GM23338 (cell line): Measurements from ENCODE around the gene RNF223. TPM values are rescaled to one million over a fixed set of nuclear protein-coding genes. Genes with fewer than 3 reads are reported as not detected.
A peak's percentile ranks its signal among the peaks of the same experiment; 100 is the strongest.

Experiments used
- ATAC-seq: fragments of 200-7000 bp; cut with Tn5 transposase; 3 replicates; pipeline ENCODE4 v1.9.1; 2020
- DNase-seq: peaks from one replicate; pipeline ENCODE4 v3.0.0-alpha.2; 2015; ENCODE audit warnings: low spot score
- H2AFZ ChIP-seq: fragments of 200-600 bp; sonication (generic); 2 replicates; pipeline ENCODE4 v1.8.0; 2016; ENCODE audit warnings: antibody characterized with exemption, mild to moderate bottlenecking, moderate library complexity
- H3F3A ChIP-seq: fragments of 200-600 bp; sonication (generic); replicated peaks from 2 replicates; pipeline ENCODE4 v1.8.0; 2017; ENCODE audit warnings: antibody characterized with exemption, mixed run types, low read depth
- H3K27ac ChIP-seq: fragments of 200-600 bp; sonication (generic); 2 replicates; pipeline ENCODE4 v1.6.1; 2016; ENCODE audit warnings: low read depth
- H3K27me3 ChIP-seq: fragments of 200-600 bp; sonication (generic); 2 replicates; pipeline ENCODE4 v1.8.0; 2016; ENCODE audit warnings: mild to moderate bottlenecking, mixed run types, moderate library complexity; ENCODE audit not compliant: insufficient read depth
- H3K36me3 ChIP-seq: fragments of 200-600 bp; sonication (generic); 2 replicates; pipeline ENCODE4 v1.8.0; 2016; ENCODE audit warnings: mild to moderate bottlenecking; ENCODE audit not compliant: insufficient read depth
- H3K4me1 ChIP-seq: fragments of 200-600 bp; sonication (generic); 2 replicates; pipeline ENCODE4 v1.8.0; 2016; ENCODE audit warnings: mild to moderate bottlenecking, moderate library complexity; ENCODE audit not compliant: insufficient read depth
- H3K4me2 ChIP-seq: fragments of 200-600 bp; sonication (generic); 2 replicates; pipeline ENCODE4 v1.7.1; 2017; ENCODE audit warnings: mixed run types
- H3K4me3 ChIP-seq: fragments of 200-600 bp; sonication (generic); 2 replicates; pipeline ENCODE4 v1.6.1; 2016; ENCODE audit warnings: mixed run types
- H3K79me2 ChIP-seq: fragments of 200-600 bp; sonication (generic); replicated peaks from 2 replicates; pipeline ENCODE4 v1.8.0; 2017; ENCODE audit warnings: mild to moderate bottlenecking; ENCODE audit not compliant: insufficient read depth
- H3K9me2 ChIP-seq: fragments of 200-600 bp; sonication (generic); 2 replicates; pipeline ENCODE4 v1.8.0; 2017; ENCODE audit not compliant: insufficient read depth
- H4K20me1 ChIP-seq: fragments of 200-600 bp; sonication (generic); replicated peaks from 2 replicates; pipeline ENCODE4 v1.8.0; 2017; ENCODE audit warnings: mild to moderate bottlenecking; ENCODE audit not compliant: insufficient read depth
- H3K27ac Mint-ChIP-seq: 2 replicates; pipeline ENCODE4 v1.8.0; 2020; ENCODE audit warnings: inconsistent platforms, mild to moderate bottlenecking, moderate library complexity, mixed read lengths
- H3K27me3 Mint-ChIP-seq: 3 replicates; pipeline ENCODE4 v1.8.0; 2022; ENCODE audit warnings: low read depth, mild to moderate bottlenecking, moderate library complexity, mixed read lengths, inconsistent platforms; ENCODE audit not compliant: insufficient read depth, poor library complexity
- H3K36me3 Mint-ChIP-seq: 3 replicates; pipeline ENCODE4 v1.8.0; 2021; ENCODE audit warnings: low read depth, mild to moderate bottlenecking, inconsistent platforms, moderate library complexity, mixed read lengths
- H3K4me1 Mint-ChIP-seq: 3 replicates; pipeline ENCODE4 v1.8.0; 2020; ENCODE audit warnings: mild to moderate bottlenecking, inconsistent platforms, mixed read lengths
- H3K4me3 Mint-ChIP-seq: 3 replicates; pipeline ENCODE4 v1.8.0; 2021; ENCODE audit warnings: moderate library complexity, mild to moderate bottlenecking, inconsistent platforms, mixed read lengths
- H3K9me3 Mint-ChIP-seq: 3 replicates; pipeline ENCODE4 v1.8.0; 2020; ENCODE audit warnings: moderate library complexity, mild to moderate bottlenecking, inconsistent platforms, mixed read lengths
- CREB1 ChIP-seq: fragments of 250-450 bp; sonication (Bioruptor Pico); IDR thresholded peaks from 2 replicates; pipeline ENCODE4 v1.5.0; 2020; ENCODE audit warnings: low read depth, mild to moderate bottlenecking, moderate library complexity
- EZH2 ChIP-seq: fragments of 200-600 bp; sonication (generic); IDR thresholded peaks from one replicate; pipeline ENCODE4 v1.8.0; 2017; ENCODE audit warnings: antibody characterized with exemption, mild to moderate bottlenecking, low read depth; ENCODE audit not compliant: unreplicated experiment
- EZH2phosphoT487 ChIP-seq: fragments of 200-600 bp; sonication (generic); IDR thresholded peaks from one replicate; pipeline ENCODE4 v1.8.1; 2018; ENCODE audit warnings: antibody characterized with exemption; ENCODE audit not compliant: unreplicated experiment
- JUNB ChIP-seq: IDR thresholded peaks from one replicate; pipeline ENCODE4 v1.6.1; 2016; ENCODE audit warnings: antibody characterized with exemption; ENCODE audit not compliant: unreplicated experiment
- NANOG ChIP-seq: IDR thresholded peaks from 2 replicates; pipeline ENCODE4 v1.6.1; 2016; ENCODE audit warnings: antibody characterized with exemption, borderline replicate concordance
- POLR2AphosphoS5 ChIP-seq: IDR thresholded peaks from 2 replicates; pipeline ENCODE4 v1.6.1; 2016; ENCODE audit warnings: antibody characterized with exemption, low read depth
- STAT1 ChIP-seq: IDR thresholded peaks from one replicate; pipeline ENCODE4 v1.6.1; 2016; ENCODE audit warnings: antibody characterized with exemption; ENCODE audit not compliant: unreplicated experiment
- ZNF114 ChIP-seq: fragments of 250-450 bp; sonication (Bioruptor Pico); IDR thresholded peaks from 2 replicates; pipeline ENCODE4 v1.5.0; 2020; ENCODE audit warnings: mild to moderate bottlenecking, moderate library complexity
- ZNF331 ChIP-seq: fragments of 250-450 bp; sonication (Bioruptor Pico); IDR thresholded peaks from 2 replicates; pipeline ENCODE4 v1.5.0; 2020; ENCODE audit warnings: low read depth, mild to moderate bottlenecking, moderate library complexity
- long read RNA-seq: library from polyadenylated mRNA; unstranded; transcript quantifications from one replicate; pipeline ENCODE4 v2.0.0, GENCODE V29; 2020; ENCODE audit not compliant: unreplicated experiment
- polyA plus RNA-seq: library from polyadenylated mRNA; unstranded; fragments of >200 nt; fragmentation: Nextera tagmentation; extraction: Ambion mirVana; gene quantifications from 2 replicates; pipeline ENCODE4 v1.2.1, GENCODE V29; 2016
- total RNA-seq: library from RNA; depleted of rRNA; stranded (reverse); fragments of >200 nt; shearing (Covaris generic); gene quantifications from 2 replicates; pipeline ENCODE4 v1.2.3, GENCODE V29; 2014; rRNA removed
- TF ChIP-seq, protein P1 (sequence below): IDR thresholded peaks from 2 replicates; pipeline ENCODE4 v1.6.1; 2016; ENCODE audit warnings: antibody characterized with exemption
- TF ChIP-seq, protein P2 (sequence below), 2 experiments: fragments of 200-600 bp in 1 of 2; sonication (generic) in 1 of 2; conservative IDR thresholded peaks; 2 replicates each; pipeline versions ENCODE4 v1.5.1 to v1.6.1; 2016 to 2017; ENCODE audit warnings: antibody characterized with exemption in 2 of 2, low read depth in 2 of 2, mild to moderate bottlenecking in 2 of 2, moderate library complexity in 1 of 2
- TF ChIP-seq, protein P3 (sequence below): IDR thresholded peaks from one replicate; pipeline ENCODE4 v1.6.1; 2018; ENCODE audit warnings: antibody characterized with exemption; ENCODE audit not compliant: unreplicated experiment
- TF ChIP-seq, protein P4 (sequence below): fragments of 250-450 bp; sonication (Bioruptor Pico); IDR thresholded peaks from 2 replicates; pipeline ENCODE4 v1.5.0; 2020; ENCODE audit warnings: mild to moderate bottlenecking, moderate library complexity

The RNF223 gene
- not detected in 2 replicates for total RNA-seq
- not detected in 2 replicates for polyA plus RNA-seq
- long read RNA-seq = 0 reads

DNA sequence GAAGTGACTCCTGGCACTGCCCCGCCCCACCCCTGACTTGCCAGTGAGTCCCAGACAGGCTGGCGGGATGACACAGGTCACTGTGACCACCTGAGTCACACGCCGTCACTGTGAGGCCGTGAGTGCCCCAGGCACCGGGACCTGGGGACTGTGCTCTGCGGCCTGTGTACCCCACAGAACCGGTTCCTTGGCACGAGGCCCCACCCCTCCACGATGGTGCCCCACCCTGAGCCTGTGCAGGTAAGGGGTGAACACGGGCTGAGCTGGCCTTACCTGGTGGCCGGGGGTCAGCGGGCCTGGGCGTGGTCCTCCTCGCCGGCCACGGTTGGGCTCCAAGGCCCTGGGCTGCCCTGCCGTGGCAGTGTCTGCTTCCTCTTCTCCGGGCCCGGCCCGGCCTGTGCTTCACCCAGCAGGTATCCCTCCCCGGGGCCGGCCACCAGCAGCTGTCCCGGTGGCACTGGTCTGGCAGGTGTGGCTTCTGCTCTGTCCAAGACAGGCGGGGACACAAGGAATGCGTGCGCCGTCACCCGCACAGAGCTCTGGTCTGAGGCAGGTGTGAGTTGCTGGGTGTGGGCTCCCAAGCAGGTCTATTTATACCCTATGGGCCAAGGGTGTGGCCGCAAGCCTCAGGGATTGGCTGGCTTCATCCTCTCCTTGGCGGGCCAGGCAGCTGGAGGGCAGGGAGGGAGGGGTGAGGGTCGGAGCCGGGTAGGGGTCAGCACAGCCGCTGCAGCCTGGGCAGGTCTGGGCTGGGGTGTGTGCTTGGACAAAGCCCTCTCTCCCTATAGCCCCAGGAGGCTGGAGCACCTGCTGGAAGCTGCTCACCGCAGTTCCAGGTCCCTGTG lies at the start of gene RNF223:
TSS of gene RNF223 (minus strand) at position 564 of the 845 bp plus-strand sequence. CDS start 1,740 bp downstream, outside the sequence.
- H3K4me3 Mint-ChIP-seq = no peak within 1 kb of the TSS; the same call in 2 of the 3 replicates
- DNase-seq (no peak), ATAC-seq (peak; percentile 33)
- H3K9me2 ChIP-seq = no peaks in the 10 kb centered on the region
- no peaks in the 10 kb centered on the region for H3K9me3 Mint-ChIP-seq
- H3K27me3 ChIP-seq = peaks cover 15% of the 10 kb centered on the region; the same call in 1 of the 2 replicates
- no peaks in the 10 kb centered on the region for H3K36me3 Mint-ChIP-seq
- H3K27ac ChIP-seq = no peak within 1 kb of the TSS
- no peaks in the 10 kb centered on the region for H3K4me1 Mint-ChIP-seq
- no peaks in the 10 kb centered on the region for H3F3A ChIP-seq
- no peak for TF ChIP-seq EZH2phosphoT487
- TF ChIP-seq, protein P1, sequence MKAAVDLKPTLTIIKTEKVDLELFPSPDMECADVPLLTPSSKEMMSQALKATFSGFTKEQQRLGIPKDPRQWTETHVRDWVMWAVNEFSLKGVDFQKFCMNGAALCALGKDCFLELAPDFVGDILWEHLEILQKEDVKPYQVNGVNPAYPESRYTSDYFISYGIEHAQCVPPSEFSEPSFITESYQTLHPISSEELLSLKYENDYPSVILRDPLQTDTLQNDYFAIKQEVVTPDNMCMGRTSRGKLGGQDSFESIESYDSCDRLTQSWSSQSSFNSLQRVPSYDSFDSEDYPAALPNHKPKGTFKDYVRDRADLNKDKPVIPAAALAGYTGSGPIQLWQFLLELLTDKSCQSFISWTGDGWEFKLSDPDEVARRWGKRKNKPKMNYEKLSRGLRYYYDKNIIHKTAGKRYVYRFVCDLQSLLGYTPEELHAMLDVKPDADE = no peak
- no peak for TF ChIP-seq JUNB
- no peak for TF ChIP-seq STAT1
- TF ChIP-seq, protein P2, sequence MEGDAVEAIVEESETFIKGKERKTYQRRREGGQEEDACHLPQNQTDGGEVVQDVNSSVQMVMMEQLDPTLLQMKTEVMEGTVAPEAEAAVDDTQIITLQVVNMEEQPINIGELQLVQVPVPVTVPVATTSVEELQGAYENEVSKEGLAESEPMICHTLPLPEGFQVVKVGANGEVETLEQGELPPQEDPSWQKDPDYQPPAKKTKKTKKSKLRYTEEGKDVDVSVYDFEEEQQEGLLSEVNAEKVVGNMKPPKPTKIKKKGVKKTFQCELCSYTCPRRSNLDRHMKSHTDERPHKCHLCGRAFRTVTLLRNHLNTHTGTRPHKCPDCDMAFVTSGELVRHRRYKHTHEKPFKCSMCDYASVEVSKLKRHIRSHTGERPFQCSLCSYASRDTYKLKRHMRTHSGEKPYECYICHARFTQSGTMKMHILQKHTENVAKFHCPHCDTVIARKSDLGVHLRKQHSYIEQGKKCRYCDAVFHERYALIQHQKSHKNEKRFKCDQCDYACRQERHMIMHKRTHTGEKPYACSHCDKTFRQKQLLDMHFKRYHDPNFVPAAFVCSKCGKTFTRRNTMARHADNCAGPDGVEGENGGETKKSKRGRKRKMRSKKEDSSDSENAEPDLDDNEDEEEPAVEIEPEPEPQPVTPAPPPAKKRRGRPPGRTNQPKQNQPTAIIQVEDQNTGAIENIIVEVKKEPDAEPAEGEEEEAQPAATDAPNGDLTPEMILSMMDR (conservative IDR thresholded peaks at IDR 0.05; ENCODE audit: low read depth in 2 of 2) = no peak
- TF ChIP-seq, protein P3, sequence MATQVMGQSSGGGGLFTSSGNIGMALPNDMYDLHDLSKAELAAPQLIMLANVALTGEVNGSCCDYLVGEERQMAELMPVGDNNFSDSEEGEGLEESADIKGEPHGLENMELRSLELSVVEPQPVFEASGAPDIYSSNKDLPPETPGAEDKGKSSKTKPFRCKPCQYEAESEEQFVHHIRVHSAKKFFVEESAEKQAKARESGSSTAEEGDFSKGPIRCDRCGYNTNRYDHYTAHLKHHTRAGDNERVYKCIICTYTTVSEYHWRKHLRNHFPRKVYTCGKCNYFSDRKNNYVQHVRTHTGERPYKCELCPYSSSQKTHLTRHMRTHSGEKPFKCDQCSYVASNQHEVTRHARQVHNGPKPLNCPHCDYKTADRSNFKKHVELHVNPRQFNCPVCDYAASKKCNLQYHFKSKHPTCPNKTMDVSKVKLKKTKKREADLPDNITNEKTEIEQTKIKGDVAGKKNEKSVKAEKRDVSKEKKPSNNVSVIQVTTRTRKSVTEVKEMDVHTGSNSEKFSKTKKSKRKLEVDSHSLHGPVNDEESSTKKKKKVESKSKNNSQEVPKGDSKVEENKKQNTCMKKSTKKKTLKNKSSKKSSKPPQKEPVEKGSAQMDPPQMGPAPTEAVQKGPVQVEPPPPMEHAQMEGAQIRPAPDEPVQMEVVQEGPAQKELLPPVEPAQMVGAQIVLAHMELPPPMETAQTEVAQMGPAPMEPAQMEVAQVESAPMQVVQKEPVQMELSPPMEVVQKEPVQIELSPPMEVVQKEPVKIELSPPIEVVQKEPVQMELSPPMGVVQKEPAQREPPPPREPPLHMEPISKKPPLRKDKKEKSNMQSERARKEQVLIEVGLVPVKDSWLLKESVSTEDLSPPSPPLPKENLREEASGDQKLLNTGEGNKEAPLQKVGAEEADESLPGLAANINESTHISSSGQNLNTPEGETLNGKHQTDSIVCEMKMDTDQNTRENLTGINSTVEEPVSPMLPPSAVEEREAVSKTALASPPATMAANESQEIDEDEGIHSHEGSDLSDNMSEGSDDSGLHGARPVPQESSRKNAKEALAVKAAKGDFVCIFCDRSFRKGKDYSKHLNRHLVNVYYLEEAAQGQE = no peak
- TF ChIP-seq POLR2AphosphoS5 = no peak
- no peak for TF ChIP-seq CREB1
- TF ChIP-seq NANOG = no peak
- no peak for TF ChIP-seq EZH2
- no peak for TF ChIP-seq ZNF114
- TF ChIP-seq, protein P4, sequence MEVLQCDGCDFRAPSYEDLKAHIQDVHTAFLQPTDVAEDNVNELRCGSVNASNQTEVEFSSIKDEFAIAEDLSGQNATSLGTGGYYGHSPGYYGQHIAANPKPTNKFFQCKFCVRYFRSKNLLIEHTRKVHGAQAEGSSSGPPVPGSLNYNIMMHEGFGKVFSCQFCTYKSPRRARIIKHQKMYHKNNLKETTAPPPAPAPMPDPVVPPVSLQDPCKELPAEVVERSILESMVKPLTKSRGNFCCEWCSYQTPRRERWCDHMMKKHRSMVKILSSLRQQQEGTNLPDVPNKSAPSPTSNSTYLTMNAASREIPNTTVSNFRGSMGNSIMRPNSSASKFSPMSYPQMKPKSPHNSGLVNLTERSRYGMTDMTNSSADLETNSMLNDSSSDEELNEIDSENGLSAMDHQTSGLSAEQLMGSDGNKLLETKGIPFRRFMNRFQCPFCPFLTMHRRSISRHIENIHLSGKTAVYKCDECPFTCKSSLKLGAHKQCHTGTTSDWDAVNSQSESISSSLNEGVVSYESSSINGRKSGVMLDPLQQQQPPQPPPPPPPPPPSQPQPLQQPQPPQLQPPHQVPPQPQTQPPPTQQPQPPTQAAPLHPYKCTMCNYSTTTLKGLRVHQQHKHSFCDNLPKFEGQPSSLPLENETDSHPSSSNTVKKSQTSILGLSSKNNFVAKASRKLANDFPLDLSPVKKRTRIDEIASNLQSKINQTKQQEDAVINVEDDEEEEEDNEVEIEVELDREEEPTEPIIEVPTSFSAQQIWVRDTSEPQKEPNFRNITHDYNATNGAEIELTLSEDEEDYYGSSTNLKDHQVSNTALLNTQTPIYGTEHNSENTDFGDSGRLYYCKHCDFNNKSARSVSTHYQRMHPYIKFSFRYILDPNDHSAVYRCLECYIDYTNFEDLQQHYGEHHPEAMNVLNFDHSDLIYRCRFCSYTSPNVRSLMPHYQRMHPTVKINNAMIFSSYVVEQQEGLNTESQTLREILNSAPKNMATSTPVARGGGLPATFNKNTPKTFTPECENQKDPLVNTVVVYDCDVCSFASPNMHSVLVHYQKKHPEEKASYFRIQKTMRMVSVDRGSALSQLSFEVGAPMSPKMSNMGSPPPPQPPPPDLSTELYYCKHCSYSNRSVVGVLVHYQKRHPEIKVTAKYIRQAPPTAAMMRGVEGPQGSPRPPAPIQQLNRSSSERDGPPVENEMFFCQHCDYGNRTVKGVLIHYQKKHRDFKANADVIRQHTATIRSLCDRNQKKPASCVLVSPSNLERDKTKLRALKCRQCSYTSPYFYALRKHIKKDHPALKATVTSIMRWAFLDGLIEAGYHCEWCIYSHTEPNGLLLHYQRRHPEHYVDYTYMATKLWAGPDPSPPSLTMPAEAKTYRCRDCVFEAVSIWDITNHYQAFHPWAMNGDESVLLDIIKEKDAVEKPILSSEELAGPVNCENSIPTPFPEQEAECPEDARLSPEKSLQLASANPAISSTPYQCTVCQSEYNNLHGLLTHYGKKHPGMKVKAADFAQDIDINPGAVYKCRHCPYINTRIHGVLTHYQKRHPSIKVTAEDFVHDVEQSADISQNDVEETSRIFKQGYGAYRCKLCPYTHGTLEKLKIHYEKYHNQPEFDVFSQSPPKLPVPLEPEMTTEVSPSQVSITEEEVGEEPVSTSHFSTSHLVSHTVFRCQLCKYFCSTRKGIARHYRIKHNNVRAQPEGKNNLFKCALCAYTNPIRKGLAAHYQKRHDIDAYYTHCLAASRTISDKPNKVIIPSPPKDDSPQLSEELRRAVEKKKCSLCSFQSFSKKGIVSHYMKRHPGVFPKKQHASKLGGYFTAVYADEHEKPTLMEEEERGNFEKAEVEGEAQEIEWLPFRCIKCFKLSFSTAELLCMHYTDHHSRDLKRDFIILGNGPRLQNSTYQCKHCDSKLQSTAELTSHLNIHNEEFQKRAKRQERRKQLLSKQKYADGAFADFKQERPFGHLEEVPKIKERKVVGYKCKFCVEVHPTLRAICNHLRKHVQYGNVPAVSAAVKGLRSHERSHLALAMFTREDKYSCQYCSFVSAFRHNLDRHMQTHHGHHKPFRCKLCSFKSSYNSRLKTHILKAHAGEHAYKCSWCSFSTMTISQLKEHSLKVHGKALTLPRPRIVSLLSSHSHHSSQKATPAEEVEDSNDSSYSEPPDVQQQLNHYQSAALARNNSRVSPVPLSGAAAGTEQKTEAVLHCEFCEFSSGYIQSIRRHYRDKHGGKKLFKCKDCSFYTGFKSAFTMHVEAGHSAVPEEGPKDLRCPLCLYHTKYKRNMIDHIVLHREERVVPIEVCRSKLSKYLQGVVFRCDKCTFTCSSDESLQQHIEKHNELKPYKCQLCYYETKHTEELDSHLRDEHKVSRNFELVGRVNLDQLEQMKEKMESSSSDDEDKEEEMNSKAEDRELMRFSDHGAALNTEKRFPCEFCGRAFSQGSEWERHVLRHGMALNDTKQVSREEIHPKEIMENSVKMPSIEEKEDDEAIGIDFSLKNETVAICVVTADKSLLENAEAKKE (CRISPR knock-in tag) = no peak
- no peak for TF ChIP-seq ZNF331 (CRISPR knock-in tag)
- no peak within 1 kb of the TSS for H3K4me2 ChIP-seq
- H3K4me3 ChIP-seq = no peak within 1 kb of the TSS
- no peaks in the 10 kb centered on the region for H3K36me3 ChIP-seq
- H3K79me2 ChIP-seq = no peaks in the 10 kb centered on the region
- peak within 1 kb of the TSS; percentile 13; the same call in 1 of the 2 replicates for H3K27ac Mint-ChIP-seq
- H2AFZ ChIP-seq = no peak within 1 kb of the TSS
- peaks cover 8% of the 10 kb centered on the region for H3K27me3 Mint-ChIP-seq
- H3K4me1 ChIP-seq = no peaks in the 10 kb centered on the region
- H4K20me1 ChIP-seq = no peaks in the 10 kb centered on the region
